HEK293 (cell line): ENCODE measurements around the gene PTPRN2.

ENCODE experiments used
- SP7 ChIP-seq: fragments of 450-650 bp; formaldehyde crosslinking; IDR thresholded peaks from 2 replicates; pipeline ENCODE4 v1.5.1; 2016; ENCODE audit warnings: missing biosample characterization, missing genetic modification characterization
- ZNF174 ChIP-seq: fragments of 450-650 bp; formaldehyde crosslinking; IDR thresholded peaks from 2 replicates; pipeline ENCODE4 v1.5.0; 2017; ENCODE audit warnings: missing biosample characterization, mild to moderate bottlenecking, missing genetic modification characterization

DNA sequence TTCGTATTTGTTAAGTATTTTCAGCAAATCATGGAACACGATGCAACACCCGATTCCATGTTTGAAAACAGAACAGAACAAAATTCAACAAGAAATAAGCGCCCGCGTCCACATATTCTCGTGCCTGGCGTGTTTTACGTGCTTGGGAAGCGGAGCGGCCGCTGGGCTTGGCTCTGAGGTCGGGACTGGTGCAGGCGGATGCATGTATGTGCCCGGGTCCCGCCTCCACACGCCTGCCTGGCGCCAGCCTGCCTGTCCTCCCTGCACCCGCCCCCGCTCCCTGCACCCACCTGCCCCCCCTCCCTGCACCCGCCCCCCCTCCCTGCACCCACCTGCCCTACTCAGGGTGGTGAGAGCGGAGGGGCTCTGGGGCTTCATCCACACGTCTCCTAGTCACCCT, 796.4 kb downstream of the PTPRN2 start:
- TF ChIP-seq SP7 (tag by site-specific recombination) (no peak), ZNF174 (tag by site-specific recombination) (no peak)
